Measurements from ENCODE around the gene TENM3.

DNA sequence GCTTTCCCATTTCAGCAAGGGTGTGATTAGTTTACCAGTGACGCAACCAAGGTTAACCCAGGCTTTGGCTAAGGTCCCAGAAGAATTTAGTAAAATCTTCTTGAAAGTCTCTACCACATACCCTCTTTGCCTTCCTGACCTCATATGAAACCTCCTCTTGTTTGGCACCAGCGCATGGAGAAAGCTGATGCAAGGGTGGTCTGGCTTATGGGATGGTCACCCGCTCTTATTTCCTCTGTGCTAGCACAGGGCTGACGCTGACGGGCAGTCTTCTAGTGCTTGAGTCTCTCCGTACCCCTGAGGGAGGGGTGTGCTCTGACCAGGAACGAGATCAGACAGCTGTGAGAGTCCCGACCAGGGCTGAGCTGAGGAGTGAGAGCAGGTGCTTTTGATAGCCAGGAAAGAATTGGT is 137.6 kb downstream of the TENM3 start:
- TF ChIP-seq CTCF (IDR thresholded peaks at IDR 0.05; ENCODE audit: low read depth, low read length, poor library complexity, severe bottlenecking) (no peak), EZH2phosphoT487 (IDR thresholded peaks at IDR 0.05; ENCODE audit: borderline replicate concordance, low read length) (no peak)
